ENCODE results near the gene MEN1. TPM values are rescaled to one million over a fixed set of nuclear protein-coding genes. Genes with fewer than 3 reads are reported as not detected.

MEN1 gene
- total RNA-seq, 2 experiments from 2014 or later = 44.4 to 72.4 TPM

DNA sequence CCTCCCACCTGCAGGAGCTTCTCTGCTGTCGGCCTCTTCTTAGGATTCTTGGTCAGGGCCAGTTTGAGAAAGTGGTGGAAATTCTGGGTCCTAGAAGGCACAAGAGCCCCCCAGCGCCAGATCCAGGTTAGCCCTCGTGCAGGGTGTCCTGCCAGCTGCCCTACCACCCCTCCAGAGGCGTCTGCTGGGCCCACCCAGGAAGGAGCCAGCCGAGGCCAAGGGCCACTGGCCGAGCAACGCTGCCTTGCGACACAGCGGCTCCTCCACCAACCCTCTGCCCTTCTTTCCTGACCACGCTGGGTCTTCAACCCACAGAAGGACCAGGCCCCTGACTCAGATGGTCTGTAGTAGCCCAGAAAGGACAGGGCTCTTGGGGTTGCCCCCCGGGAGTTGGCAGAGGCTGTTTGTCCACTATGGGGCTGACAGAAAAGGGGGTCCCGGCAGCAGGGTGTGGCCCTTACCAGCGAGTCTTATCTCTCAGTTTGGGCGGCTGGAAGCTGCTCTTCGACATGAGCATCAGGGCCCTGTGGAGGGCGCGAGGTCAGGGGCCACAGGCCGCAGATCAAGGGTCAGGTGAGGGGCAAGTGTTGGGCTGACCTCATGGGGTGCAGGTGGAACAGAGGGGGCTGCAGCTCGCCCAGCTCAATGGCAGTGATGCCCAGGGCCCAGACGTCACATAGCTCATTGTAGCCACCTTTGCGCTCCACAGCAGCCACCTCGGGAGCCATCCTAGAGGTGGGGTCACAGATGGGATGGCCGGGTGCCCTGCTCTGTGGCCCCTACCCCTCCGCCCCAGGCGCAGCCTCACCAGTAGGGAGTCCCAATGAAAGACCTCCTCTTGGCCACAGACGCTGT, 9.8 kb downstream of the MEN1 start:
- no peaks in the 10 kb centered on the region for H4K20me1 ChIP-seq (ENCODE audit: insufficient read depth, low read length)
- peaks cover 75% of the 10 kb centered on the region for H3K36me3 ChIP-seq (ENCODE audit: insufficient read depth, low read length)
- H2AFZ ChIP-seq (ENCODE audit: low read length) = no peak overlapping the region
- intact Hi-C loops (cut with micrococcal nuclease; ENCODE audit: unreplicated experiment) = no loop called here
- no peaks in the 10 kb centered on the region for H3K9me2 ChIP-seq (ENCODE audit: insufficient read depth, low read length)
- POLR2A ChIA-PET = interaction anchor here (1.1 to 3.0 kb wide), 3 partner anchors 10 to 22 kb away, joined by 3 to 14 read pairs (median 5); partner anchors contain the start of gene MEN1
- TF ChIP-seq, protein P1, sequence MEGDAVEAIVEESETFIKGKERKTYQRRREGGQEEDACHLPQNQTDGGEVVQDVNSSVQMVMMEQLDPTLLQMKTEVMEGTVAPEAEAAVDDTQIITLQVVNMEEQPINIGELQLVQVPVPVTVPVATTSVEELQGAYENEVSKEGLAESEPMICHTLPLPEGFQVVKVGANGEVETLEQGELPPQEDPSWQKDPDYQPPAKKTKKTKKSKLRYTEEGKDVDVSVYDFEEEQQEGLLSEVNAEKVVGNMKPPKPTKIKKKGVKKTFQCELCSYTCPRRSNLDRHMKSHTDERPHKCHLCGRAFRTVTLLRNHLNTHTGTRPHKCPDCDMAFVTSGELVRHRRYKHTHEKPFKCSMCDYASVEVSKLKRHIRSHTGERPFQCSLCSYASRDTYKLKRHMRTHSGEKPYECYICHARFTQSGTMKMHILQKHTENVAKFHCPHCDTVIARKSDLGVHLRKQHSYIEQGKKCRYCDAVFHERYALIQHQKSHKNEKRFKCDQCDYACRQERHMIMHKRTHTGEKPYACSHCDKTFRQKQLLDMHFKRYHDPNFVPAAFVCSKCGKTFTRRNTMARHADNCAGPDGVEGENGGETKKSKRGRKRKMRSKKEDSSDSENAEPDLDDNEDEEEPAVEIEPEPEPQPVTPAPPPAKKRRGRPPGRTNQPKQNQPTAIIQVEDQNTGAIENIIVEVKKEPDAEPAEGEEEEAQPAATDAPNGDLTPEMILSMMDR (conservative IDR thresholded peaks at IDR 0.05; ENCODE audit: low read length) = no peak
- TF ChIP-seq EZH2phosphoT487 (IDR thresholded peaks at IDR 0.05; ENCODE audit: borderline replicate concordance, low read depth, low read length) = no peak
- CTCF ChIA-PET (ENCODE audit: unreplicated experiment) = interaction anchor here (0.6 kb wide), 1 partner anchor 447 kb away, joined by 3 read pairs; no protein-coding TSS in a partner anchor
- peaks cover 18% of the 10 kb centered on the region; the same call in 1 of the 2 replicates for H3K79me2 ChIP-seq (ENCODE audit: insufficient read depth, low read depth, low read length)
- peak overlapping the region; percentile 91 for H3K4me2 ChIP-seq (ENCODE audit: low read length)
- no peak for DNase-seq (ENCODE audit: low spot score)
- H3K9me3 ChIP-seq (ENCODE audit: low read length) = no peaks in the 10 kb centered on the region
- BruUV-seq (replicated peaks) = no TSS peak
- H3K27ac ChIP-seq (ENCODE audit: low read depth, low read length, poor library complexity, severe bottlenecking) = peak overlapping the region; percentile 82
- peaks cover 47% of the 10 kb centered on the region for H3K4me1 ChIP-seq (ENCODE audit: insufficient read depth, low read length, poor library complexity, severe bottlenecking)
- H3K4me3 ChIP-seq (ENCODE audit: low read depth, low read length, poor library complexity, severe bottlenecking) = peak overlapping the region; percentile 78

DNA sequence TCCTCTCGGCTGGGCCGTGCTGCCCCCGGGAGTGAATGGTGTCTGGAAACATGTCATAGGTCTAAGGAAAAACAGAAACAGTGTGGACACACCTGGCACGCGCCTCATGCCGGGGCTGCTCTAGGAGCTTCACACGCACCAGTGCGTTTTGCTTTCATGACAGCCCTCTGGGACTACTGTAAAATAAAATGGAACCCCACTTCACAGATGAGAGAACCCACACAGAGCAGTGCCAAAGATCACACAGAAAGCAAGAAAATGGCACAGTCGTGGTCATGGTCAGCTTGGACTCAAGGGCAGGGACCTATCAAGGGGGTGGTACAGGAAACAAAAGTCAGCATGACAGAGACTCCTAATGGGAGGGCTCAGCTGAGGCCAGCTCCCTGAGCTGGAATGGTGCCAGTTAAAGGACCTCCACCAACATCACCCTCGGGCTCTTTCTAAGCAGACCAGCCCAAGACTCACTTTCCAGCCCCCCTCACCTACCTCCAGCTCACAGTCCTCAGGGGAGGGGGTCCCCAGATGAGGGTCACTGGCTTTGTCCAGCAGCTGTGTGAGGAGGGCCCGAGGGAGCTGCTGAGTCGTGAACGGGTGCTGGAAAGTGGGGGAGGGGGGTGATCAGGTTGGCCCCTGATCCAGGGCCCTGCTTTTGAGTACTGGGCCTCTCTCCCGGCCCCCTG, 10.6 kb downstream of the MEN1 start:
- peak overlapping the region; percentile 91 for H3K4me2 ChIP-seq (ENCODE audit: low read length)
- BruUV-seq (replicated peaks) = no TSS peak
- H3K79me2 ChIP-seq (ENCODE audit: insufficient read depth, low read depth, low read length) = peaks cover 18% of the 10 kb centered on the region; the same call in 1 of the 2 replicates
- peak overlapping the region; percentile 78 for H3K4me3 ChIP-seq (ENCODE audit: low read depth, low read length, poor library complexity, severe bottlenecking)
- ChIA-PET CTCF (ENCODE audit: unreplicated experiment) (interaction anchor here (0.6 to 0.7 kb wide), 2 partner anchors 18 to 446 kb away, joined by 3 read pairs; no protein-coding TSS in a partner anchor), POLR2A (interaction anchor here (0.6 to 3.0 kb wide), 4 partner anchors 10 to 44 kb away, joined by 3 to 14 read pairs (median 4); partner anchors contain the start of gene MEN1)
- H3K27ac ChIP-seq (ENCODE audit: low read depth, low read length, poor library complexity, severe bottlenecking) = peak overlapping the region; percentile 82
- H4K20me1 ChIP-seq (ENCODE audit: insufficient read depth, low read length) = no peaks in the 10 kb centered on the region
- intact Hi-C loops (cut with micrococcal nuclease; ENCODE audit: unreplicated experiment) = no loop called here
- H2AFZ ChIP-seq (ENCODE audit: low read length) = no peak overlapping the region
- peak; percentile 79 for DNase-seq (ENCODE audit: low spot score)
- H3K9me2 ChIP-seq (ENCODE audit: insufficient read depth, low read length) = no peaks in the 10 kb centered on the region
- H3K36me3 ChIP-seq (ENCODE audit: insufficient read depth, low read length) = peaks cover 68% of the 10 kb centered on the region
- H3K9me3 ChIP-seq (ENCODE audit: low read length) = no peaks in the 10 kb centered on the region
- no peak for TF ChIP-seq EZH2phosphoT487 (IDR thresholded peaks at IDR 0.05; ENCODE audit: borderline replicate concordance, low read depth, low read length)
- TF ChIP-seq, protein P1 (conservative IDR thresholded peaks at IDR 0.05; ENCODE audit: low read length) = no peak
- peaks cover 47% of the 10 kb centered on the region for H3K4me1 ChIP-seq (ENCODE audit: insufficient read depth, low read length, poor library complexity, severe bottlenecking)

All from OCI-LY7 (cell line).